ENCODE measurements around the gene KDELR3.

KDELR3 gene

DNA sequence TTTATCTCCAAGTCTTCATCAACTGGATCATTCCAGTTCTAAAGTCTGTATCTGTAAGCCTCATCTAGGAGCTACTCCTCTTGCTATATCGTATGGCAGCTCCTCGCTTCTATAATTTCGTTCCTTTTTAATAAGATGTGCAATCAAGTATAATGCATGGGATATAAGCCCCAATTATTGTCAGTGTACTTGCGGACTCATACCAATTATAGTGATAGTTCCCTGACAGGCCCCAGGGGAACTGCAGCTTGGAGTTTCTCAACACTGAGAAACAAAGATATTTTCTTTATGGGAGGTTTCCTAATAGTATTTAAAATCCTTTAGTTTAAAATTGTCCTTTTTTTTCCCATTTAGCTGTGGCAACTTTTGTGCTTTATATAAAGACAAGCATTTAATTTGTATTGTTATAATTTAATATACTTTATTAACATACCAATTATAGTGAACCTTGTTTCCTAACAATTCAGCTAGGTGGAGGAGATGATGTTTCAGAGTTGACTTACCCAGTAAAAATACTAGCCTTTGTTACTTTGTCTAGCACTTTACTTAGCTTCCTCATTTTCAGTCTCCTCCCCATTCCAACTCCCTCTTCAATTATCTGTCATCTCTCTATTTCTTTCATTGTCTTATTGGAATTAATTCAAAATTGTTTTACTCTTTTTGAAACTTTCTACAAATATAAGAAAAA is 63.5 kb downstream of the KDELR3 start:
- H3K36me3 Mint-ChIP-seq (ENCODE audit: low read depth), result no peaks in the 10 kb centered on the region
- no peak overlapping the region for H3K27ac Mint-ChIP-seq
- TF ChIP-seq, protein P1, sequence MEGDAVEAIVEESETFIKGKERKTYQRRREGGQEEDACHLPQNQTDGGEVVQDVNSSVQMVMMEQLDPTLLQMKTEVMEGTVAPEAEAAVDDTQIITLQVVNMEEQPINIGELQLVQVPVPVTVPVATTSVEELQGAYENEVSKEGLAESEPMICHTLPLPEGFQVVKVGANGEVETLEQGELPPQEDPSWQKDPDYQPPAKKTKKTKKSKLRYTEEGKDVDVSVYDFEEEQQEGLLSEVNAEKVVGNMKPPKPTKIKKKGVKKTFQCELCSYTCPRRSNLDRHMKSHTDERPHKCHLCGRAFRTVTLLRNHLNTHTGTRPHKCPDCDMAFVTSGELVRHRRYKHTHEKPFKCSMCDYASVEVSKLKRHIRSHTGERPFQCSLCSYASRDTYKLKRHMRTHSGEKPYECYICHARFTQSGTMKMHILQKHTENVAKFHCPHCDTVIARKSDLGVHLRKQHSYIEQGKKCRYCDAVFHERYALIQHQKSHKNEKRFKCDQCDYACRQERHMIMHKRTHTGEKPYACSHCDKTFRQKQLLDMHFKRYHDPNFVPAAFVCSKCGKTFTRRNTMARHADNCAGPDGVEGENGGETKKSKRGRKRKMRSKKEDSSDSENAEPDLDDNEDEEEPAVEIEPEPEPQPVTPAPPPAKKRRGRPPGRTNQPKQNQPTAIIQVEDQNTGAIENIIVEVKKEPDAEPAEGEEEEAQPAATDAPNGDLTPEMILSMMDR (IDR thresholded peaks at IDR 0.05; ENCODE audit: unreplicated experiment in 3 of 3), result no peak
- no peak overlapping the region for H3K4me3 Mint-ChIP-seq
- H3K9me3 Mint-ChIP-seq, result no peaks in the 10 kb centered on the region
- H3K4me1 Mint-ChIP-seq, result no peaks in the 10 kb centered on the region
- no peaks in the 10 kb centered on the region for H3K27me3 Mint-ChIP-seq (ENCODE audit: low read depth)

Data from nephron (organoid).